Measurements from ENCODE around the gene JAKMIP3. TPM values are rescaled to one million over a fixed set of nuclear protein-coding genes. Genes with fewer than 3 reads are reported as not detected.

Gene JAKMIP3
- not detected for polyA plus RNA-seq

DNA sequence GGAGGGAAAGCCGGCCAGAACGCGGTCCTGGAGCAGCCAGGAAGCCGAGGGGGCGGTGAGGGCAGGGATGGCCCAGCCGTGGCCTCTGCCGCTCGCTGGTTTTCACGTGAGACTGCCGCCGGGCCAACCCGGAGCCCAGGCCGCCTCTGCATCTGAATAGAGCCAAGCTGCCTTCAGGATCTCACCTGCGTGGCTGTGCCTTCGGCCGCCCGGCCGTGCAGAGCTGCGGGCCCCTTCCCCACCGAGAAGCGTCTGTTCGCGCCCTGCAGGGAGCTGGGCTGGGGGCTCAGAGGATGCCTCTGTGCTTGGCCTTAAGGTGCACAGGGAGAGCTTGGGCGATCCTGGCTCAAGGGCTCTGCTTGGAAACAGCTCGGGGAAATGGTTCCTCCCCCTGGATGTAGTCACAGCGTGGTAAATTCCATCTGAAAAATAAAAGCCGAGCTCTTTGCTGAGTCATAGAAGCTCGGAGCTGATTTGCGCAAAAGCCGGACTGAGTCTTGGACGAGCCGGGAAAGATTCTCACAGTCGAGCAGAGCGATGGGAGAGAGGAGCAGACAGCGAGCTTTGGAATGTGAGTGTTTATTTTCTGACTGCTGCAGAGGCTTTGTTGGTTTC, at the start of gene JAKMIP3:
Gene JAKMIP3 (plus strand): TSS at position 456 of the 615 bp plus-strand sequence. CDS start 38,863 bp downstream, outside the sequence.
- Mint-ChIP-seq H3K36me3 (no peaks in the 10 kb centered on the region), H3K9me3 (no peaks in the 10 kb centered on the region), H3K4me1 (peaks cover 0 to 3% of the 10 kb centered on the region in 2 donors), H3K27ac (no peak within 1 kb of the TSS), H3K4me3 (peak within 1 kb of the TSS; percentile 58 to 68 (median 61)), H3K27me3 (ENCODE audit: low read depth in 3 of 3) (peaks cover 0 to 7% (median 0%) of the 10 kb centered on the region in 3 donors)
- no peak for DNase-seq

DNA sequence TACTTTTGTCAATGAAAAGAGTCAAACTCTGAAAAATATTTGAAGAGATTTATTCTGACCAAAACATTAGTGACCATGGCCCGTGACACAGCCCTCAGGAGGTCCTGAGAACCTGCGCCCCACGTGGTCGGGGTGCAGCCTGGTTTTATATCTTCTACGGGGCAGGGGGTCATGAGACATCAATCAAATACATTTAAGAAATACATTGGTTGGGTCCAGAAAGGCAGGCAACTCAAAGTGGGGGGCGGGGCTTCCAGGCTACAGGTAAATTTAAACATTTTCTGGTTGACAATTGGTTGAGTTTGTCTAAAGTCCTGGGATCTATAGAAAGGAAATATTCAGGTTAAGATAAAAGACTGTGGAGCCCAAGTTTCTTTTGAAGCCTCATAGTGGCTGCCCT, 49.2 kb upstream of the JAKMIP3 start:
- no peaks in the 10 kb centered on the region for H3K4me1 Mint-ChIP-seq
- DNase-seq: no peak
- no peak overlapping the region for H3K27ac Mint-ChIP-seq
- H3K36me3 Mint-ChIP-seq: no peaks in the 10 kb centered on the region
- H3K9me3 Mint-ChIP-seq: no peaks in the 10 kb centered on the region
- no peak overlapping the region for H3K4me3 Mint-ChIP-seq
- H3K27me3 Mint-ChIP-seq (ENCODE audit: low read depth in 3 of 3): peaks cover 1 to 9% (median 4%) of the 10 kb centered on the region in 3 donors

DNA sequence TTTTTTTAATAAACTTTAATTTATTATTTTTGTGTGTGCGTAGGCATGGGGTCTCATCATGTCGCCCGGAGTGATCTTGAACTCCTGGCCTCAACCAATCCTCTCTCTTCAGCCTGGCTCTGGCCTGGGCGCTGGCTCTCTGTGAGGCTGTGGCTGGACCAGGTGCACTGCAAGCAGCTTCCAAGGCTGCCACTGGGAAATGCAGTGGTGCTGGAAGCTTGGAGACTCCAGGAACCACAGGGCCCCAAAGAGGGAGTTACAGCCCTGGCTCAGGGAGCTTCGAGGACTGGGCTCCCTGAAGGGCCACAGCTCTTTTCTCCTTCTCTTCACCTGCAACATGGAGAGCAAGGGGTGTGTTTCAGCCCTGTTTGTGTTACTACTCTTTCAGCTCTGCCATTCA, 47.3 kb upstream of the JAKMIP3 start:
- Mint-ChIP-seq H3K27me3 (ENCODE audit: low read depth in 3 of 3) (peaks cover 1 to 9% (median 6%) of the 10 kb centered on the region in 3 donors), H3K4me3 (no peak overlapping the region), H3K36me3 (peaks cover 0 to 4% (median 0%) of the 10 kb centered on the region in 3 donors), H3K9me3 (no peaks in the 10 kb centered on the region), H3K4me1 (peaks cover 5 to 7% of the 10 kb centered on the region in 2 donors), H3K27ac (no peak overlapping the region)
- no peak for DNase-seq

DNA sequence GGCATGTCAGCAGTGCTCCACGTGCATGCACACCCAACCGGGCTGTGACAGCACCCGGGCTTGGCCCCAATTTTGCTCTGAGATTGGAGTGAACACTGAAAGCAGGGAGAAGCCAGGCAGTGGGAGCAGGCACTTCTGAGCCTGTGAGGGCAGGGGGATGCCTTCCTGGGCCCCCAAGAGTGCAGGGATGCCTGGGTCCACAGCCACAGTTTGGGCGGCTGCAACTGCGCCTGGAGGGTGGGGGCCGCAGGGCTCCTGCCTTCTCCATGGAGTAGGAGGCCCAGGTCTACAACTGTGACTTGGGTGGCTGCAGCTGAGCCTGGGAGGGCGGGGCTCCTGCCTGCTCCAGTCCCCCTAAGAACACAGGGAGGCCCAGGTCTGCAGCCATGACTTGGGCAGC, 46.4 kb upstream of the JAKMIP3 start:
- Mint-ChIP-seq H3K9me3 (no peaks in the 10 kb centered on the region), H3K4me3 (no peak overlapping the region), H3K27me3 (ENCODE audit: low read depth in 3 of 3) (peaks cover 6 to 13% (median 8%) of the 10 kb centered on the region in 3 donors), H3K4me1 (peaks cover 5 to 7% of the 10 kb centered on the region in 2 donors), H3K27ac (no peak overlapping the region), H3K36me3 (peaks cover 0 to 4% (median 0%) of the 10 kb centered on the region in 3 donors)
- DNase-seq: no peak

DNA sequence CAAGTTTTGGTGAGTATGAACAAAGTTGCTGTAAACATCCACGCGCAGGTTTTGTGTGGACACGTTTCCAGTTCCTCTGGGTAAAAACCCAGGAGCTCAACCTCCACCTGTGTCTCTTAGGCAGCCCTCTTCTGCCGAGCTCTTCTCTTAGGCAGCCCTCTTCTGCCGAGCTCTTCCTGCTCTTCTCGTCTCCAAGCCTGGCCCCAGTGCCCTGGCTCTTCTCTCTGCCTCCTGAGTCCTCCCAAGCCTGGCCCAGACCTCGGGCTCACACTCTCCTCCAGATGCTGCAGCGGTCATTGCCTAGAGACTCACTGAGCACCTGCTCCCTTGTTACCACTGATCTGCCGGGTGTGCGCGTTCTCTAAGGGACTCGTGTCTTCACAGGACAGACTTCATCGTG, 45.3 kb upstream of the JAKMIP3 start:
- H3K27ac Mint-ChIP-seq: peak overlapping the region in 1 of 6 donors; percentile 4
- H3K4me3 Mint-ChIP-seq: no peak overlapping the region

DNA sequence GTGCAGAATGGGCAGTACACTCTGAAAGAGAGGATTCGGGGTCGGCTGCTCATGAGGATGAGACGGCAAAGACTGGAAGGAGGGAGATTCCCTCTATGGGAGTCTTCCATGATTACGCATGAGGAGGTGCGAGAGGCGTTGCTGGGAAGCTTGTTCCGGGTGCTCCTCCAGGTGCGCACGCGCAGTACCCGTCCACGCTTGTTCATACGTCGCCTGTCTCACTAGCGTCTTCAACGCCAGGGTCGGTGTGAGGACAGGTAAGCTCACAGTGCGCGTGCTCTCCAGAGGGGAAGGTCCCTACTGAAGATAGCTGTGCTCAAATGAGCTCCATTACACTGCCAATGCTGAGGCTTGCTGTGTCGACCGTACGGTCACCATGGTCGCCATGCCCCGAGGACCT, 44.7 kb upstream of the JAKMIP3 start:
- peaks cover 8 to 17% (median 12%) of the 10 kb centered on the region in 3 donors for H3K27me3 Mint-ChIP-seq (ENCODE audit: low read depth in 3 of 3)
- peaks cover 0 to 4% (median 0%) of the 10 kb centered on the region in 3 donors for H3K36me3 Mint-ChIP-seq
- no peak overlapping the region for H3K4me3 Mint-ChIP-seq
- H3K27ac Mint-ChIP-seq: no peak overlapping the region
- no peak for DNase-seq
- H3K9me3 Mint-ChIP-seq: no peaks in the 10 kb centered on the region
- H3K4me1 Mint-ChIP-seq: peaks cover 5 to 7% of the 10 kb centered on the region in 2 donors

More for the DNA sequence above, 45.3 kb upstream of the JAKMIP3 start:
- peaks cover 8 to 17% (median 12%) of the 10 kb centered on the region in 3 donors for H3K27me3 Mint-ChIP-seq (ENCODE audit: low read depth in 3 of 3)
- H3K36me3 Mint-ChIP-seq: peaks cover 0 to 4% (median 0%) of the 10 kb centered on the region in 3 donors
- H3K4me1 Mint-ChIP-seq: peaks cover 5 to 7% of the 10 kb centered on the region in 2 donors
- no peak for DNase-seq
- no peaks in the 10 kb centered on the region for H3K9me3 Mint-ChIP-seq

DNA sequence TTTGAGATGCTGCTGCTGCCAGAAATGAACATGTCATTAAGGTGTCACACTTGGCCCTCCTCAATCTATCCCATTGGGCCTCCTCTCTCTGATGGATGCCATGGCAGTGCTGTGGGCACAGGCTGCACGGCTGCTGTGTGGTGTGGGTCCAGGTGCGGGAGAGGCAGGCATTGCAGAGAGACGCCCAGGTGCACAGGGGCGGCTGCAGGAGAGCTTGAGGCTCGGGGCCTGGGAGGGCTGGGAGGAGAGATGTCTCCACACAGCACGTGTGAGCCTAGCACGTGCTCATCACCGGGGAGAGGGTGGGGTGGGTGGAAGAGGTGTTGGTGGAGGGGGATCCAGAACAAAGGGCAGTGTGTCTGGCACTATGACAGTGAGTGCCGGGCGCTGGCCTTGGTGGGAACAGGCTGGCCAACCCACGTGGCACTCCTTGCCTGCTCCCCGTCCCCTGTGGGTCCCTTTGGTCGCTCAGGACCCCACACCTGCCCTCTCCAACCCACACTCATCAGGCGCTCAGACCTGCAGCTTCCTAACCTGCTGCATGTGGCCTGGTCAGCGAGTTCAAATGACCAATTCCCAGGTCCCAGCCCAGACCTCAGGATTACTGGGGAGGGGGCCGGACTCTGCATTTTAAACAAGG, 44.1 kb upstream of the JAKMIP3 start:
- no peak for DNase-seq
- Mint-ChIP-seq H3K36me3 (peaks cover 0 to 4% (median 0%) of the 10 kb centered on the region in 3 donors), H3K9me3 (no peaks in the 10 kb centered on the region), H3K27me3 (ENCODE audit: low read depth in 3 of 3) (peaks cover 8 to 15% (median 10%) of the 10 kb centered on the region in 3 donors), H3K27ac (no peak overlapping the region), H3K4me3 (no peak overlapping the region), H3K4me1 (peaks cover 5 to 7% of the 10 kb centered on the region in 2 donors)

DNA sequence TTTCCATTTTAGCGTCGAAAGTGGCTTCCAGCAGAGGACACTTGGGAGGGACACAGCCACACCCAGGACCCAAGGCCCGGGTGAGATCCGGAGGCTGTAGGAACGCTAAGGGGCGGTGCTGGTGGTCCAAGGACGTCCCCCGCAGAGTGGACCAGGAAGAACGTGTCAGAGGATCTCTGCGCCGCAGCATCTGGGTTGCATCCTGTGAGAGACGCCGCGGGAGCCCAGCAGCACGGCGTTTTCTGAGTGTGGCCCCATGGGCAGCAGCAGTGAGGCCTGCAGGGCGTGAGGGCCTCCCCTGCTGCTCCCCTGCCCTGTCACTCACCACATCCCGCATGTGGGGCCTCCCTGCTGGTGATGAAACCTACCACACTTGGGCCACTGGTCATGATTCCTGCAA, 43.5 kb upstream of the JAKMIP3 start:
- no peaks in the 10 kb centered on the region for H3K9me3 Mint-ChIP-seq
- H3K27me3 Mint-ChIP-seq (ENCODE audit: low read depth in 3 of 3): peaks cover 8 to 15% (median 15%) of the 10 kb centered on the region in 3 donors
- peaks cover 5 to 7% of the 10 kb centered on the region in 2 donors for H3K4me1 Mint-ChIP-seq
- no peak overlapping the region for H3K4me3 Mint-ChIP-seq
- no peak overlapping the region for H3K27ac Mint-ChIP-seq
- no peak for DNase-seq
- peaks cover 0 to 4% (median 0%) of the 10 kb centered on the region in 3 donors for H3K36me3 Mint-ChIP-seq

DNA sequence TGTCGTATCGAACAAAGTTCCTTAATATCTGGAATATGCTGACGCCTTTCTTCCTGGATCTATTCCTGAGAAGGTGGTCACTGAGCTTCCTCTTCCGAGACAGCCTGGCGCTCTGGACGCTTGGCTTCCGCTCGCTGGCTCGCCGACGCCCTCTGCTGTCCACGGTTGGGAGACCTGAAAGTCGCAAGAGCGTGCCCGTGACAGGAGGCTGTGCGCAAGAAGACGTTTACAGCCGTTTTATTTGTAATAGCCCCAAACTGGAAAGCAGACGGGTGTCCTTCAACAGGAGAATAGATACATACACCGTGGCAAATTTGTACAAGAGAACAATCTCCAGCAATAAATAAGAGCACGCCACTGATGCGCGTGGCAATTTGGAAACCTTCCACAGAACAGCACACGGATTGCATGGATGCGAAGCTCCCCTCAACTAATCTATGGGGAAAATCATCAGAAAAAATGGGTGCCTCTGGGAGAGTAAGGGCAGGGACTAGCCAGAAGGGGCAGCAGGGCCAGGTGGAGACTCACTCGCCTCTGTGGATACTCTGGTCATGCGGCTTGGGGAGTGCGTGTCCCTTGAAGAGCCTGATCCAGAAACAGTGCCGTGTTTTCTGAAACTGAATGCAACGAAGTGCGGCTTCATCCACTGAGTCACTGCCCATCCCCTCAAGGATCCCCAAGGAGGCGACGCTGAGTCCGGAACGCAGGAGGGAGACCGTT, 42.5 kb upstream of the JAKMIP3 start:
- Mint-ChIP-seq H3K4me3 (peak overlapping the region in 2 of 5 donors; percentile 8 to 18), H3K27ac (no peak overlapping the region), H3K9me3 (no peaks in the 10 kb centered on the region), H3K27me3 (ENCODE audit: low read depth in 3 of 3) (peaks cover 8 to 21% (median 15%) of the 10 kb centered on the region in 3 donors), H3K4me1 (peaks cover 5 to 7% of the 10 kb centered on the region in 2 donors), H3K36me3 (peaks cover 0 to 4% (median 0%) of the 10 kb centered on the region in 3 donors)
- peak; percentile 57 to 68 (median 59) for DNase-seq

DNA sequence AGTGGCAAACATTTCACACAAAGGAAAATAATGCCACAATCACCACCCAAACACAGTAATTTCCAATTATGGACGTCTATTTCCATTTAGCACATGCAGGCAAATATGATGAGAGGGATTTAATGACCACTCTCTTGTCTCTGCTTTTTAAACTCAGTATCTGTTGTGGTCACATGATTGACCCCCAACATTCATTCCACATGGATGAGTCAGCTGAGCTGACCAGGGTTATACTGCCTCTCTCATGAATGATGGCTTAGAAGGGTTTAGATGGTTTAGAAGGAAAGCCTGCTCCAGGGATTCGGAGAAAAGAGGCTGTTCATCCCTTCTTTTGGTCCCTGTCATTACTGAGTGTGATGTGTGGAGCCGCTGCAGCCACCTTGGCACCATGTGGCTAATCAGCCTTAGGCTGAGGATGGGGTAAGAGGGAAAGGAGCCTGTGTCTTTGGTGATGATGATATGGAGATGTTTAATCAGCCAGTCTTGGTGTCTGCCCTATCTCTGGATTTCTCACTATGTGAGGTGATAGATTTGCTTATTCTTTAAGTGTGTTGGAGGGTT, 38.2 kb upstream of the JAKMIP3 start:
- Mint-ChIP-seq H3K9me3 (no peaks in the 10 kb centered on the region), H3K4me1 (peaks cover 5 to 7% of the 10 kb centered on the region in 2 donors), H3K4me3 (no peak overlapping the region), H3K27ac (no peak overlapping the region), H3K36me3 (peaks cover 0 to 4% (median 0%) of the 10 kb centered on the region in 3 donors), H3K27me3 (ENCODE audit: low read depth in 3 of 3) (peaks cover 7 to 22% (median 14%) of the 10 kb centered on the region in 3 donors)
- DNase-seq: no peak

DNA sequence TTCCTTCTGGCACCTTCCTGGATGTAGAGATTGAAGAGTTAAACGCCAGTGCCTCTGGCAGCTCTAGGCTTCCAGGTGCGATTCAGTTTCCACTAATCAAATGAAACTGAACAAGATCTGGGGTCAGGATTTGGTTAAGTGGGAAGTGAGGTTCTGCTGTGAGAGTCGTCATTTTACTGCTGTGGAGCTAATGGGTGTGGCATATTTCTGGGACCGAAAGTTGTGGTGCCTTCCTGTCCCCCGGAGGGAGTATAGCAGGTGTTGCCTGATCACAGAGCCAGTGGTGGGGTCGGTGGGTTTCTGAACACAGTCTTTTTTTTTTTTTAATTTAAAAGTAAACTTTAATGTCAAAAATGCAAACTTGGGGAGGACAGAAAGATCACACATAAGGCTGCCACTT, 37.0 kb upstream of the JAKMIP3 start:
- no peak overlapping the region for H3K27ac Mint-ChIP-seq
- no peaks in the 10 kb centered on the region for H3K4me1 Mint-ChIP-seq
- peaks cover 6 to 22% (median 10%) of the 10 kb centered on the region in 3 donors for H3K27me3 Mint-ChIP-seq (ENCODE audit: low read depth in 3 of 3)
- H3K4me3 Mint-ChIP-seq: no peak overlapping the region
- no peaks in the 10 kb centered on the region for H3K9me3 Mint-ChIP-seq
- H3K36me3 Mint-ChIP-seq: no peaks in the 10 kb centered on the region
- DNase-seq: no peak

DNA sequence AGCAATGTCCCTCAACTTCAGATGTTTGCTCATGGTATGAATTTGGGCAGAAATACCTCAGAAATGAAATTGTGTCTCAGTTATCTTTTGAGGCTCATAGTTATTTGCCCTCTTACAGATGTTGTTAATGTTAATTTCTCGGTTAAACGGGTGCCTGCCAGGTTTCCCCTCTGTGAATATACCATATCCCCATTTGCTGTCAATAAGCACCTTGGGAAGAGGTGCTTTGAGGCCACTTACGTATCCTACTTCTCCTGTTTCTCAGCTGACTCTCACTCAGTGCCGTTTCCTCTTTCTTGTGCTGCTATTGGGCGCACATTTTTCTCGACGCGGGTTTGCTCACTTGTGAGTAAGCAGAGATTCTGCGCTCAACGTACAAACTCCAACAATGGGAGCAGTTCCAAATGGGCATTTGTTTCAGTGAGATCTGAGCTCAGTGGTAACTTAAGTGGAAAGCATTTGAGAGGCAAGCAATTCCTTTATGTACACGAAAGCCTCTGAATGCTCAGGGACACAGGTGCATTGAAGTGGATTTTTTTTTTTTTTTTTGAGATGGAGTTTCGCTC, 34.8 kb upstream of the JAKMIP3 start:
- no peak overlapping the region for H3K4me3 Mint-ChIP-seq

DNA sequence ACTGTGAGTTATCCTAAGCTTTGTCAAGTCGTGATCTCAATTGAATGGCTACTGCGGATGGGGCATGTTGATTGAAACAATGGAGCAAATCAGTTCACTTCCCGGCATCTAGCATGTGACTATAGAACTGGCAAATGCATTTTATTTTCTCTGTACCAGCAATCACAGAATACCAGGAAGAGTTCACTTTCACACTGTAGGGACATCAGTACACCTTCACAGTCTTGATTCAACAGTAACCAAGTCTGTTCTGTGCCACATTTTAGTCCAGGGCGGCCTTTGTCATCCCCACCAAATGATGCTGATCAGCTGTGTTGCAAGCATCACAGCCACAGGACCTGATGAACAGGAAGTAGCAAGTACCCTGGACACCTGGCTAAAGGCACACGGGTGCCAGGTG, 32.1 kb upstream of the JAKMIP3 start:
- Mint-ChIP-seq H3K36me3 (no peaks in the 10 kb centered on the region), H3K27me3 (ENCODE audit: low read depth in 3 of 3) (peaks cover 6 to 16% (median 13%) of the 10 kb centered on the region in 3 donors), H3K4me1 (no peaks in the 10 kb centered on the region), H3K9me3 (no peaks in the 10 kb centered on the region), H3K4me3 (no peak overlapping the region), H3K27ac (no peak overlapping the region)
- DNase-seq: no peak

More for the DNA sequence above, 34.8 kb upstream of the JAKMIP3 start:
- Mint-ChIP-seq H3K27me3 (ENCODE audit: low read depth in 3 of 3) (peaks cover 6 to 20% (median 9%) of the 10 kb centered on the region in 3 donors), H3K4me1 (no peaks in the 10 kb centered on the region), H3K9me3 (no peaks in the 10 kb centered on the region), H3K27ac (no peak overlapping the region), H3K36me3 (no peaks in the 10 kb centered on the region)
- DNase-seq: no peak
